VCaP (cell line): ENCODE measurements around the gene ZBTB39.

Experiments
- H3K27ac ChIP-seq: fragments of 450-650 bp; 2 replicates; pipeline ENCODE4 v1.5.1; 2017
- CTCF ChIP-seq: fragments of 450-650 bp; conservative IDR thresholded peaks from 2 replicates; pipeline ENCODE4 v1.5.1; 2017; ENCODE audit warnings: mild to moderate bottlenecking, moderate library complexity

Gene ZBTB39

GRCh38 chr12:56996793-56997545, 9.4 kb downstream of the ZBTB39 start:
- H3K27ac ChIP-seq = peak overlapping the region; percentile 44
- no peak for TF ChIP-seq CTCF

GRCh38 chr12:56995930-56996496, 10.3 kb downstream of the ZBTB39 start:
- TF ChIP-seq CTCF = no peak
- peak overlapping the region; percentile 44 for H3K27ac ChIP-seq

GRCh38 chr12:56995201-56995929, 11.0 kb downstream of the ZBTB39 start:
- TF ChIP-seq CTCF = no peak

GRCh38 chr12:56994231-56994746, 12.1 kb downstream of the ZBTB39 start:
- TF ChIP-seq CTCF = no peak
- H3K27ac ChIP-seq = no peak overlapping the region

More at GRCh38 chr12:56995201-56995929, 11.0 kb downstream of the ZBTB39 start:
- no peak overlapping the region for H3K27ac ChIP-seq

- TF ChIP-seq CTCF = no peak
- H3K27ac ChIP-seq = no peak overlapping the region
These were observed 13.0 kb downstream of the ZBTB39 start for GRCh38 chr12:56993346-56993745.

- no peak for TF ChIP-seq CTCF
- H3K27ac ChIP-seq = peak overlapping the region; percentile 39
These were observed 14.8 kb downstream of the ZBTB39 start for GRCh38 chr12:56991319-56992246.
